Measurements from ENCODE around the gene GRAP2.

Gene GRAP2

GRCh38 chr22:40018051-40018450 is 117.2 kb downstream of the GRAP2 start:
- DNase-seq (ENCODE audit: low spot score), result no peak

GRCh38 chr22:40019100-40019499 is 118.2 kb downstream of the GRAP2 start:
- no peak for DNase-seq (ENCODE audit: low spot score)

GRCh38 chr22:40020956-40021355 is 120.1 kb downstream of the GRAP2 start:
- no peak for DNase-seq (ENCODE audit: low spot score)

GRCh38 chr22:40021401-40022000 is 120.6 kb downstream of the GRAP2 start:
- no peak for DNase-seq (ENCODE audit: low spot score)

DNA sequence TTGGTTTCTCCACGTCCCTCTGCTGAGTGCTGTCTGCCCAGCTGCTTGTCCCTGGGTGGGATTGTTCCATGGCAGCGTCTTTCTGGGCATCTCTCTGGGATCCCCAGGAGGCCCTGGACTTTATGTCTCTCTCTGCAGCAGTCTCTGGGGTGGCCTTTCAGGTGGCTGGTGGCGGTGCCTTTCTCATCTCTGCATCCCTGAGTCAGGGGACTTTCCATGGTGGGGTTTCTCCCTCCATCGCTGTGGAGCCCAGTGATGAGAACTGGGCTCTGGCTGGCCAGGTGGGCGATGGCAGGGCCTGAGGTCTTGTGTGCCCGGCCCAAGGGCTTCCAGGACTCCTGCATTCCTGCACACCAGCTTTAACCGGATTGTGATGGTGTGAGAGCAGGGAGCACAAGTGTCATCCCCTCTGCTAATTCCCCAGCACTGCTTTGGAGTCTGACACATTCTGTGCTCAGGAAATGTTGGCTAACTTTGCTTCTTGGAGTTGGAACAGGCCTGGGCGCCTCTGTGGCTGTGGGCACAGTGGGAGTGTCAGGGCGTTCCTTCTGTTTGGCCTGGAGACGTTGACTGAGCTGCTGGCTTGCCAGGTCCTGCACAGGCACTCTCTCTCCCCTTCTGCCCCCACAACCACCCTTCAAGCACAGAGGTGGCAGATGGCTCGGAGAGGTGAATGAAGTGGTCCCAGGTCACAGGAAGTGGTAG is 121.8 kb downstream of the GRAP2 start:
- DNase-seq (ENCODE audit: low spot score), result no peak

Data from hematopoietic multipotent progenitor cell treated with erythropoietin and hydrocortisone succinate and interleukin-3 and kit ligand, for 15 days (in vitro differentiated cells).